ENCODE measurements around the gene FYCO1. TPM values are rescaled to one million over a fixed set of nuclear protein-coding genes. Genes with fewer than 3 reads are reported as not detected.

The FYCO1 gene
- total and polyA plus RNA-seq, 2 of the 13 experiments (the other 11 are each of a cell fraction or from before 2014, with no cell fraction given) = 2.7 to 4.2 TPM

- TF ChIP-seq USF2 (IDR thresholded peaks at IDR 0.05; ENCODE audit: low read depth, low read length) (no peak), USF2 (CRISPR knock-in tag; IDR thresholded peaks at IDR 0.05; ENCODE audit: borderline replicate concordance) (no peak), ZKSCAN8 (CRISPR knock-in tag; IDR thresholded peaks at IDR 0.05; ENCODE audit: borderline replicate concordance) (0 out of 2 replicates have a peak, but pooled peaks have one; percentile 32), MIER2 (CRISPR knock-in tag; IDR thresholded peaks at IDR 0.05) (0 out of 2 replicates have a peak, but pooled peaks have one; percentile 13), ZBTB14 (CRISPR knock-in tag; IDR thresholded peaks at IDR 0.05) (no peak), ZNF7 (CRISPR knock-in tag; IDR thresholded peaks at IDR 0.05) (no peak), TGIF2 (CRISPR knock-in tag; IDR thresholded peaks at IDR 0.05) (no peak), ZMYM3 (CRISPR knock-in tag; IDR thresholded peaks at IDR 0.05) (no peak; the same call in 1 of the 2 replicates), ADNP (CRISPR knock-in tag; IDR thresholded peaks at IDR 0.05) (no peak), ZNF512 (CRISPR knock-in tag; IDR thresholded peaks at IDR 0.05) (no peak), ERF (CRISPR knock-in tag; IDR thresholded peaks at IDR 0.05) (peak; percentile 66; the same call in 1 of the 2 replicates), ONECUT2 (CRISPR knock-in tag; IDR thresholded peaks at IDR 0.05) (no peak), SMARCE1 (IDR thresholded peaks at IDR 0.05; ENCODE audit: borderline replicate concordance) (no peak), ZBTB2 (CRISPR knock-in tag; IDR thresholded peaks at IDR 0.05; ENCODE audit: low read depth) (no peak), LCORL (IDR thresholded peaks at IDR 0.05) (no peak), LCORL (CRISPR knock-in tag; IDR thresholded peaks at IDR 0.05) (peak; percentile 18; the same call in 1 of the 2 replicates), SOX13 (IDR thresholded peaks at IDR 0.05) (no peak), SOX13 (CRISPR knock-in tag; conservative IDR thresholded peaks at IDR 0.05 in 1 of 2, IDR thresholded peaks at IDR 0.05 in 1 of 2) (0 out of 4 replicates have a peak, but pooled peaks of 1 of the 2 experiments have one; percentile 40), ZBTB26 (CRISPR knock-in tag; IDR thresholded peaks at IDR 0.05; ENCODE audit: borderline replicate concordance) (peak; percentile 47), CSRNP1 (CRISPR knock-in tag; IDR thresholded peaks at IDR 0.05) (no peak)
These were observed at the start of gene FYCO1 (continued) for GRCh38 chr3:45995236-45996192.

Data from HepG2 (cell line).